NCI-H510A (cell line): ENCODE measurements around the gene NDUFB6.
A peak's percentile ranks its signal among the peaks of the same experiment; 100 is the strongest.
"Not testable (repeated sequence)": the region's sequence is repeated elsewhere in the genome, so short reads cannot be mapped to it uniquely, and the experiment has no call there.

Experiments
- DNase-seq: peaks from one replicate; lab custom pipeline; 2025; lab: John Stamatoyannopoulos, UW

Gene NDUFB6

GRCh38 chr9:32572900-32573523 is at the start of gene NDUFB6:
Gene NDUFB6, minus strand, starts transcription at chr9:32573159. Its CDS starts 99 bp downstream, at chr9:32573060.
- DNase-seq = peak; percentile 67

GRCh38 chr9:32618261-32618660 is 45.3 kb upstream of the NDUFB6 start:
- no peak for DNase-seq

- DNase-seq = no peak
These were observed 33.9 kb upstream of the NDUFB6 start for GRCh38 chr9:32606811-32607210.

GRCh38 chr9:32603914-32604852 is 31.2 kb upstream of the NDUFB6 start:
- no peak for DNase-seq

GRCh38 chr9:32599021-32599420 is 26.1 kb upstream of the NDUFB6 start:
- not testable (repeated sequence) for DNase-seq

GRCh38 chr9:32596936-32597335 is 24.0 kb upstream of the NDUFB6 start:
- DNase-seq = no peak

GRCh38 chr9:32596096-32596865 is 23.3 kb upstream of the NDUFB6 start:
- no peak for DNase-seq

- no peak for DNase-seq
These were observed 17.9 kb upstream of the NDUFB6 start for GRCh38 chr9:32590898-32591297.

GRCh38 chr9:32590476-32590875 is 17.5 kb upstream of the NDUFB6 start:
- DNase-seq = no peak

- no peak for DNase-seq
These were observed 16.2 kb upstream of the NDUFB6 start for GRCh38 chr9:32589083-32589723.

- no peak for DNase-seq
These were observed 14.9 kb upstream of the NDUFB6 start for GRCh38 chr9:32587901-32588300.

- DNase-seq = no peak
These were observed 11.8 kb upstream of the NDUFB6 start for GRCh38 chr9:32584784-32585183.

GRCh38 chr9:32581512-32582143 is 8.7 kb upstream of the NDUFB6 start:
- DNase-seq = no peak

- DNase-seq = no peak
These were observed 7.8 kb upstream of the NDUFB6 start for GRCh38 chr9:32580631-32581300.

GRCh38 chr9:32579706-32580331 is 6.9 kb upstream of the NDUFB6 start:
- no peak for DNase-seq

GRCh38 chr9:32578976-32579375 is 6.0 kb upstream of the NDUFB6 start:
- no peak for DNase-seq

- no peak for DNase-seq
These were observed 4.4 kb upstream of the NDUFB6 start for GRCh38 chr9:32577316-32577715.

- DNase-seq = no peak
These were observed 1.9 kb upstream of the NDUFB6 start for GRCh38 chr9:32574858-32575257.

GRCh38 chr9:32573821-32574220 is 862 bp upstream of the NDUFB6 start:
- DNase-seq = no peak
